K562 (cell line): ENCODE measurements around the gene CUX1. TPM values are rescaled to one million over a fixed set of nuclear protein-coding genes. Genes with fewer than 3 reads are reported as not detected.
A peak's percentile ranks its signal among the peaks of the same experiment; 100 is the strongest.

Experiments
- ATAC-seq: fragments of 200-7000 bp; cut with Tn5 transposase; 3 replicates; pipeline ENCODE4 v1.9.1; 2020; ENCODE audit warnings: moderate library complexity
- BruUV-seq: library from RNA; stranded (reverse); fragments of 400-500 nt; replicated peaks from 2 replicates; lab custom pipeline; 2021; lab: Mats Ljungman, UMichigan
- CTCF ChIA-PET: fragments of 300-600 bp; formaldehyde crosslinking; extraction: SDS; loops from one replicate; lab custom pipeline; 2021; ENCODE audit warnings: low intra/inter-chr PET ratio; lab: Yijun Ruan, JAX
- POLR2A ChIA-PET: fragments of 300-600, 350-650 bp; sonication (Branson Sonifier 250); formaldehyde crosslinking; extraction: SDS; loops from one replicate; lab custom pipeline; 2021; ENCODE audit warnings: antibody characterized with exemption, inconsistent platforms; lab: Yijun Ruan, JAX
- DNase-seq, 4 experiments: peaks; one replicate each; pipeline versions ENCODE4 v3.0.0 to v3.0.0-alpha.2; 2011 to 2018; ENCODE audit warnings: low spot score in 3 of 4, mixed read lengths in 3 of 4; ENCODE audit errors: extremely low read depth in 1 of 4
- FAIRE-seq: peaks from 2 replicates; lab custom pipeline; 2011; peaks lifted over from hg19 to GRCh38; lab: Jason Lieb, UNC
- H2AFZ ChIP-seq: 2 replicates; pipeline ENCODE4 v1.6.0; 2011; ENCODE audit warnings: low read depth, low read length, control low read depth, inconsistent platforms
- H3K27ac ChIP-seq: fragments of 200-600 bp; 3 replicates; pipeline ENCODE4 v1.8.0; 2011; ENCODE audit warnings: low read depth, mild to moderate bottlenecking, control low read depth, inconsistent platforms, low read length, moderate library complexity, mixed read lengths; ENCODE audit errors: extremely low read depth
- H3K27me3 ChIP-seq, 2 experiments: fragments of 300-600 bp in 1 of 2; 2 replicates in 1 of 2; 3 replicates in 1 of 2; pipeline versions ENCODE4 v1.6.0 to v1.8.0; 2011; ENCODE audit warnings: inconsistent platforms in 2 of 2, low read length in 2 of 2, mild to moderate bottlenecking in 1 of 2, mixed read lengths in 1 of 2, moderate library complexity in 1 of 2; ENCODE audit not compliant: control insufficient read depth in 2 of 2, insufficient read depth in 2 of 2
- H3K36me3 ChIP-seq: fragments of 300-600 bp; 3 replicates; pipeline ENCODE4 v1.8.0; 2011; ENCODE audit warnings: mild to moderate bottlenecking, low read length, inconsistent platforms; ENCODE audit not compliant: control insufficient read depth, insufficient read depth
- H3K4me1 ChIP-seq, 2 experiments: fragments of 200-600 bp in 1 of 2; replicated peaks in 1 of 2; 2 replicates in 1 of 2; 3 replicates in 1 of 2; pipeline versions ENCODE4 v1.5.1 to v1.8.0; 2011; ENCODE audit warnings: inconsistent platforms in 2 of 2, low read length in 2 of 2, mild to moderate bottlenecking in 1 of 2, mixed read lengths in 1 of 2, moderate library complexity in 1 of 2; ENCODE audit not compliant: control insufficient read depth in 2 of 2, insufficient read depth in 2 of 2
- H3K4me2 ChIP-seq: 2 replicates; pipeline ENCODE4 v1.6.1; 2011; ENCODE audit warnings: low read length, control low read depth, inconsistent platforms, mixed read lengths; ENCODE audit not compliant: insufficient read depth
- H3K4me3 ChIP-seq: fragments of 200-600 bp; sonication (generic), shearing (Covaris generic); 2 replicates; pipeline ENCODE4 v1.5.1; 2016; ENCODE audit warnings: control low read depth, inconsistent platforms
- H3K79me2 ChIP-seq: fragments of 200-600 bp; 3 replicates; pipeline ENCODE4 v1.8.0; 2011; ENCODE audit warnings: low read length, inconsistent platforms; ENCODE audit not compliant: control insufficient read depth, insufficient read depth
- H3K9ac ChIP-seq, 2 experiments: 2 replicates each; pipeline versions ENCODE4 v1.6.0 to v1.6.1; 2011; ENCODE audit warnings: low read depth in 2 of 2, low read length in 2 of 2, control low read depth in 1 of 2, inconsistent platforms in 1 of 2, mild to moderate bottlenecking in 1 of 2, mixed read lengths in 1 of 2; ENCODE audit not compliant: insufficient read depth in 1 of 2
- H3K9me1 ChIP-seq: one replicate; pipeline ENCODE4 v1.6.0; 2011; ENCODE audit warnings: inconsistent platforms, mild to moderate bottlenecking, low read length, moderate library complexity; ENCODE audit not compliant: control insufficient read depth, insufficient read depth
- H3K9me3 ChIP-seq: replicated peaks from 2 replicates; pipeline ENCODE4 v1.5.1; 2011; ENCODE audit warnings: low read depth, low read length, inconsistent platforms; ENCODE audit not compliant: control insufficient read depth, insufficient read depth
- H4K20me1 ChIP-seq: replicated peaks from 2 replicates; pipeline ENCODE4 v1.6.1; 2011; ENCODE audit warnings: low read length, inconsistent platforms, mixed read lengths; ENCODE audit not compliant: control insufficient read depth, insufficient read depth
- RBM22 ChIP-seq: fragments of 200-400 bp; formaldehyde crosslinking; IDR thresholded peaks from 2 replicates; pipeline ENCODE4 v1.6.1; 2018; ENCODE audit warnings: low read length, low read depth; ENCODE audit not compliant: poor library complexity, severe bottlenecking
- SREBF1 ChIP-seq: fragments of 150-350 bp; IDR thresholded peaks from 2 replicates; pipeline ENCODE4 v1.6.1; 2014; ENCODE audit warnings: antibody characterized with exemption, low read depth, low read length, borderline replicate concordance
- ZBTB33 ChIP-seq: sonication (generic); formaldehyde crosslinking; IDR thresholded peaks from 2 replicates; pipeline ENCODE4 v1.8.1; 2023; ENCODE audit warnings: mild to moderate bottlenecking, missing genetic modification reagents
- ZNF75A ChIP-seq: fragments of 450-650 bp; formaldehyde crosslinking; IDR thresholded peaks from 2 replicates; pipeline ENCODE4 v1.4.0; 2020; ENCODE audit warnings: mild to moderate bottlenecking
- WGBS: fragments of 100-300 bp; shearing (Covaris generic); methylation state at CpG from one replicate; pipeline ENCODE4 v1.1.6; 2016; ENCODE audit warnings: low coverage, mixed read lengths; ENCODE audit not compliant: insufficient coverage; ENCODE audit errors: missing lambda C conversion rate; 5-methylcytosine and 5-hydroxymethylcytosine counted together
- in situ Hi-C: fragments of 300-500 bp; cut with MboI; formaldehyde crosslinking; loops from 4 replicates; pipeline ENCODE4 v1.15.0; 2018; ENCODE audit warnings: inconsistent platforms, mixed read lengths
- intact Hi-C: fragments of 100-400 bp; cut with micrococcal nuclease; formaldehyde crosslinking; loops from 2 replicates; pipeline ENCODE4 v1.14.2; 2022
- polyA plus RNA-seq, 8 experiments: library from polyadenylated mRNA; depleted of rRNA in 4 of 8; stranded (reverse) in 5 of 8; unstranded in 3 of 8; fragments of >200 nt; fragmentation: Nextera tagmentation in 2 of 8; fragmentation: Illumina TruSeq in 1 of 8; extraction: Ambion mirVana in 2 of 8; extraction: Trizol in 1 of 8; gene quantifications; 2 replicates each; pipeline versions ENCODE4 v1.2.1 to v1.2.3, GENCODE V29; 2011 to 2014; ENCODE audit warnings: inconsistent platforms in 1 of 8, missing spikeins in 1 of 8
- total RNA-seq, 7 experiments: library from RNA; depleted of rRNA in 6 of 7; stranded (reverse); fragments of >200 nt in 6 of 7; fragmentation: Illumina TruSeq in 2 of 7; extraction: Trizol in 2 of 7; gene quantifications; 2 replicates each; pipeline versions ENCODE4 v1.2.1 to v1.2.3, GENCODE V29; 2011 to 2021; ENCODE audit warnings: low replicate concordance in 1 of 7

The CUX1 gene
- total and polyA plus RNA-seq, 9 of the 15 experiments (the other 6 are each of a cell fraction or from before 2014, with no cell fraction given): 3.6 to 55.3 (median 25.2) TPM

- no TSS peak for BruUV-seq
- CTCF ChIA-PET: no interaction called here
- TF ChIP-seq ZNF75A (no peak), RBM22 (peak; percentile 67)
- Histone ChIP-seq H3K79me2 (no peaks in the 10 kb centered on the region), H3K9me3 (no peaks in the 10 kb centered on the region), H4K20me1 (no peaks in the 10 kb centered on the region), H3K4me3 (no peak overlapping the region), H3K27ac (no peak overlapping the region), H3K36me3 (no peaks in the 10 kb centered on the region), H3K9ac (no peak overlapping the region), H3K27me3 (no peaks in the 10 kb centered on the region), H3K4me2 (no peak overlapping the region), H3K4me1 (peaks cover 0 to 13% of the 10 kb centered on the region in 2 experiments; a peak in 2 of 5 replicates), H3K9me1 (no peaks in the 10 kb centered on the region), H2AFZ (no peak overlapping the region)
- WGBS: 71% methylated on average over 25 of the region's 25 CpGs
- in situ Hi-C loops (no loop called here), intact Hi-C loops (no loop called here)
- FAIRE-seq (no peak), ATAC-seq (no peak), DNase-seq (no peak)
- POLR2A ChIA-PET: no interaction called here
Measured at GRCh38 chr7:102258073-102258748, 440.8 kb downstream of the CUX1 start.

GRCh38 chr7:102258749-102259107 is 441.3 kb downstream of the CUX1 start:
- Histone ChIP-seq H3K27me3 (no peaks in the 10 kb centered on the region), H2AFZ (no peak overlapping the region), H4K20me1 (no peaks in the 10 kb centered on the region), H3K79me2 (no peaks in the 10 kb centered on the region), H3K36me3 (no peaks in the 10 kb centered on the region), H3K4me2 (no peak overlapping the region), H3K27ac (no peak overlapping the region), H3K9me3 (no peaks in the 10 kb centered on the region), H3K4me3 (no peak overlapping the region), H3K9me1 (no peaks in the 10 kb centered on the region), H3K9ac (no peak overlapping the region), H3K4me1 (peaks cover 0 to 12% of the 10 kb centered on the region in 2 experiments; a peak in 2 of 5 replicates)
- BruUV-seq: no TSS peak
- ChIA-PET CTCF (no interaction called here), POLR2A (no interaction called here)
- TF ChIP-seq SREBF1: no peak
- peak; percentile 87 for TF ChIP-seq ZBTB33
- no peak for DNase-seq
- FAIRE-seq: no peak
- 0 out of 3 replicates have a peak, but pooled peaks have one; percentile 23 for ATAC-seq
- in situ Hi-C loops (no loop called here), intact Hi-C loops (no loop called here)
- 40% methylated on average over 12 of the region's 12 CpGs for WGBS
